ENCODE data around the gene DNAJC22.
"Not testable (repeated sequence)": the region's sequence is repeated elsewhere in the genome, so short reads cannot be mapped to it uniquely, and the experiment has no call there.

Gene DNAJC22

GRCh38 chr12:49375406-49375805 lies 28.7 kb downstream of the DNAJC22 start:
- no peak for DNase-seq (ENCODE audit: low read depth)

- DNase-seq (ENCODE audit: low read depth) = no peak
Observed at GRCh38 chr12:49377386-49377785, 30.7 kb downstream of the DNAJC22 start.

GRCh38 chr12:49380184-49380583 lies 33.5 kb downstream of the DNAJC22 start:
- not testable (repeated sequence) for DNase-seq (ENCODE audit: low read depth)

- peak; percentile 47 for DNase-seq (ENCODE audit: low read depth)
Observed at GRCh38 chr12:49388682-49389386, 42.1 kb downstream of the DNAJC22 start.

DNA sequence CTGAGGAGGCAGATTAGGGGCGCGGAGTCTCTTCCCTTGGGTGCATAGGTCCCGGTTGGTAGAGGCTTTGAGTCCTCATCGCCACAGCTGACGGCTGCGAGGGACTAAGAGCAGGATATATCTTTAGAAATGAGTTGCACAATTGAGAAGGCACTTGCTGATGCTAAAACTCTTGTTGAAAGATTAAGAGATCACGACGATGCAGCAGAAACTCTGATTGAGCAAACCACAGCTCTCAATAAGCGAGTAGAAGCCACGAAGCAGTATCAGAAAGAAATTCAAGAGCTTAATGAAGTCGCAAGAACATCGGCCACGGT lies 42.7 kb downstream of the DNAJC22 start:
- DNase-seq (ENCODE audit: low read depth) = no peak

GRCh38 chr12:49397000-49397399 lies 50.3 kb downstream of the DNAJC22 start:
- DNase-seq (ENCODE audit: low read depth) = no peak

DNA sequence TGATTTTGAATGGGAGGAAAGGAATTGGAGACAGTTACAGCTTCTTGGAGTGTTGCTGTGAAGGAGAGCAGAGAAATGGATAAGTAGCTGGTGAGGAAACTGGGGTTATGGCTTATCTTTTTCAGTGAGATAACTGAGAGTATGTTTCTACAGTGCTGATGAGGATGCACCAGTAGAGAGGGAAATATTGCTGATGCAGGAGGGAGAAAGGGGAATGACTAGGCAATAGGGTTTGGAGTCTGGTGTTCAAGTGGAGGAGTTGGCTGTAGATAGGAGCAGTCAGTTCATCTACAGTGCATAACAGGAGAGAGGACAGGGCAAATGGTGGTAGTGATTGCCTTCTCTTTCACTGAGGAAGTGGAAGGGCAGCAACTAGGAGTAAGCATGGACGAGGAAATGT lies 53.6 kb downstream of the DNAJC22 start:
- no peak for DNase-seq (ENCODE audit: low read depth)
